ENCODE data around the gene PLA2G4A.

PLA2G4A gene

GRCh38 chr1:186828611-186829454 is at the start of gene PLA2G4A:
TSS of gene PLA2G4A (plus strand) at chr1:186828949. CDS start at chr1:186854355, 25,406 bp downstream.
- TF ChIP-seq GATA2 (IDR thresholded peaks at IDR 0.05; ENCODE audit: low read depth, low read length) (no peak), GATA3 (IDR thresholded peaks at IDR 0.05; ENCODE audit: low read depth, low read length) (no peak)

DNA sequence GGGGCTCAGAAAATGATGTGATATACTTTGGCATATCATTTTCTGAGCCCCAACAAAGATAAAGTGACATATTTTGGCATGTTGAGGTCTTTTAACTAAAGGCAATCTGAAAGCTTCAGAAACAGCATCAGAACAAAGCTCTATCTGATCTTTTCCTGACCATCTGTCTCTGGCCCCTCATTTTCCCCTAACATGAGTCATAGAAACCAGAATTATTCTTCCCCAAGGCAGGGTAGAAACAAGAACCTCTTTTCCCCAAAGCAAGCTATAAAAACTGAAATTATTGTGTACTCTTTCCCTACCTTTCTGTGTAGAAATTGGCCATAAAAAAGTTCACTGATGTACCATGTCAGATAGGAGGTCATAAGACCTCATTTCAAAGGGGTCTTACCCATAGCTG is 48.7 kb upstream of the PLA2G4A start:
- no peak for TF ChIP-seq GATA2 (IDR thresholded peaks at IDR 0.05; ENCODE audit: low read depth, low read length)
- no peak for TF ChIP-seq GATA3 (IDR thresholded peaks at IDR 0.05; ENCODE audit: low read depth, low read length)

DNA sequence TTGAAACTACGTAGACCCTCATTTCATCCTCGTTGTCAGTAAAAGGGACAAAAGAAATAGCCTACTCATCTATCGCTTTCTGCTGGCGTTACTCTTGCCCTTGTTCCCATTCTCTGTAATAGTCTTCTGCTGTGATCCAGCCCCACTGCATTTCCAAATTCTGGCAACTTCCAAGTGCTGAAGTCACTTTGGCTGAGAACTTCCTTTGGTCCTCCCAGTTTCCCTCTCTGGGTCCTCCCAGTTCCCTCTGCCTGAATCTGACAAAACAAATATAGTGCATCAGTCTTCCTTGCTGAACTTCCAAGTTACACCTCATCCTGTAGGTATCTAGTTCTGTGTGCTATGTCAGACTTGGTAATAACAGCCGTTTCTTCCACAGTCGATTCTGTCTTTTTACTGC is 47.0 kb upstream of the PLA2G4A start:
- TF ChIP-seq GATA3 (IDR thresholded peaks at IDR 0.05; ENCODE audit: low read depth, low read length): no peak
- TF ChIP-seq GATA2 (IDR thresholded peaks at IDR 0.05; ENCODE audit: low read depth, low read length): no peak

DNA sequence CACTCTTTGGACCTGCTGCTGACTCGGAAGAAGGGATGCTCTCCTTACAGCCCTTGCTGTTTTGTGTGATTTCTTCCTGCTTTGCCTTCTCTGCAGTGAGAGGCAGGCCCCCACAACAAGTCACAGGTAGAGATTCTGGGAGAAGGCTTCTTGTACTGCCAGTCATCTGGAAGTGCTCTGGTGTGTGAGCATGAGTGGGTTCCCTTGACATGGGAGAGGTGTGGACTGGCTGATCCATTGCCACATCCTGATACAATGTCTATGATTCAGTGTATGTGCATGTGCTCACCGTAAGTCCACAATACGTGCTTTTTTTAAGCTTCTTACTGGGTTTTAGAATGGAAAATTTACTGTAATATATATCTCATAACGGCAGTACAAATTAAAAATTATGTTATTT is 46.0 kb upstream of the PLA2G4A start:
- TF ChIP-seq GATA3 (IDR thresholded peaks at IDR 0.05; ENCODE audit: low read depth, low read length) (no peak), GATA2 (IDR thresholded peaks at IDR 0.05; ENCODE audit: low read depth, low read length) (no peak)

DNA sequence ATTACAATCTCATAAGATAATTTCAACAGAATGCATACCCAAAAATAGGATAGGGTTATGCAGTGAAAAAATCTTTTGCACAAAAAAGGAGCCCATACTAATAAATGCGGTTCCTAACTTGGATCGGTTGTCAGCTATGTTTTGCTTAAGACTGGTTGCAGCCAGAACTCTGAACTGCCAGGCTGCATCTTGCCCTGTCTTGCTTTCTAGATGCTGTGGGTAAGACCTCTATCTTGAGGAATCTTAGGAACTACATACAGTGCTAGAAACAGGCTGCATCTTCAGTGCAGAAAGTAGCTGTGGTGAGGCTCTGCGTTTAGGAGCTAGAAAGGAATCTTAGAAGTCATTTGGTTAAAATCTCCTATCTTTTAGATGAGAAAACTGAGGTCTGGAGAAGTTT is 45.6 kb upstream of the PLA2G4A start:
- TF ChIP-seq GATA2 (IDR thresholded peaks at IDR 0.05; ENCODE audit: low read depth, low read length) (no peak), GATA3 (IDR thresholded peaks at IDR 0.05; ENCODE audit: low read depth, low read length) (no peak)

- no peak for TF ChIP-seq GATA3 (IDR thresholded peaks at IDR 0.05; ENCODE audit: low read depth, low read length)
- no peak for TF ChIP-seq GATA2 (IDR thresholded peaks at IDR 0.05; ENCODE audit: low read depth, low read length)
Observed at GRCh38 chr1:186785503-186785902, 43.2 kb upstream of the PLA2G4A start.

DNA sequence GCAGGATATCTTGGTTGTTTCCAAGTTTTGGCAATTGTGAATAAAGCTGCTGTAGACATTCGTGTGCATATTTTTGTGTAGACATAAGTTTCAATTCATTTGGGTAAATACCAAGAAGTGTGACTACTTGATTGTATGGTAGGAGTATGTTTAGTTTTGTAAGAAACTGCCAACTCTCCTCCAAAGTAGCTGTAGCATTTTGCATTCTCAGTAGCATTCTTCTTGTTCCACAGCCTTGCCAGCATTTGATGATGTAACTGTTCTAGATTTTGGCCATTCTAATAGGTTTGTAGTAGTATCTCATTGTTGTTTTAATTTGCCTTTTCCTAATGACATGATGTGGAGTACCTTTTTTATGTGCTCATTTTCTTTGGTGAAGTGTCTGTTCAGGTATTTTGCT is 38.6 kb upstream of the PLA2G4A start:
- TF ChIP-seq GATA3 (IDR thresholded peaks at IDR 0.05; ENCODE audit: low read depth, low read length) (no peak), GATA2 (IDR thresholded peaks at IDR 0.05; ENCODE audit: low read depth, low read length) (no peak)

- TF ChIP-seq GATA2 (IDR thresholded peaks at IDR 0.05; ENCODE audit: low read depth, low read length) (no peak), GATA3 (IDR thresholded peaks at IDR 0.05; ENCODE audit: low read depth, low read length) (no peak)
Observed at GRCh38 chr1:186792870-186793581, 35.7 kb upstream of the PLA2G4A start.

DNA sequence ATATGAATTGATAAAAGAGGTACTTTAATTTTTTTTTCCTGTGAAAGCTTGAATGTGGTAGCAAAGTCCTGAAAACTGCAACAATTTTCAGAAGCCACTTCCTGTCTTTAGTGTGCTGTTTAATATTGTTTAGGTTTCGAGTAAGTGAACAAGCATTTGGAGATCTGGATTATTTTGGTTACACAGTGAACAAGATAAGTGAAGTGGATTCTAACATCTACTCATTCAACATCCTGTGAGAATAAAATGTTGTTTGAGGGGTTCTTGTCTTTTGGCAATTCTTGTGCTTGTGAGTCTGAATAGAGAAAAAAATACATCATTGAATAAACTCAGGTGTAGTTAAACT is 35.2 kb upstream of the PLA2G4A start:
- TF ChIP-seq GATA2 (IDR thresholded peaks at IDR 0.05; ENCODE audit: low read depth, low read length) (no peak), GATA3 (IDR thresholded peaks at IDR 0.05; ENCODE audit: low read depth, low read length) (no peak)

- no peak for TF ChIP-seq GATA2 (IDR thresholded peaks at IDR 0.05; ENCODE audit: low read depth, low read length)
- no peak for TF ChIP-seq GATA3 (IDR thresholded peaks at IDR 0.05; ENCODE audit: low read depth, low read length)
Observed at GRCh38 chr1:186798960-186799688, 29.6 kb upstream of the PLA2G4A start.

- no peak for TF ChIP-seq GATA3 (IDR thresholded peaks at IDR 0.05; ENCODE audit: low read depth, low read length)
- no peak for TF ChIP-seq GATA2 (IDR thresholded peaks at IDR 0.05; ENCODE audit: low read depth, low read length)
Observed at GRCh38 chr1:186799689-186800054, 29.1 kb upstream of the PLA2G4A start.

DNA sequence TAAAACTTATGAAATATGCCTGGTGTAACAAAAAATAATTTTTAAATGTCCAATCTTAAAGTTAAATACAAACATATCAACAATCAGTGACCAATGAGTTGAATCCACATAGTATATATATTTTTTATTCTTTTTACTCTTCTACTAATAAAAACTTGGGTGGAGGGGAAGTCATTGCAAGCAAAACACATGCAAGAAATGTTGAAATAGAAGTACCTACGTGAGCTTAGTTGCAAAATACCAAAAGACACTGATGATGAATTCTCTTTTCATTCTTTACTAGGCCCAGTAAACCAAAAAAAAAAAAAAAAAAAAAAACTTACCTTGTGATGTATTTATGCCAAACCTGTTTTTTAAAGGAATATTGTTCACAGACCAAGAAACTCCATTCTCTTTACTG is 26.4 kb upstream of the PLA2G4A start:
- TF ChIP-seq GATA2 (IDR thresholded peaks at IDR 0.05; ENCODE audit: low read depth, low read length) (no peak), GATA3 (IDR thresholded peaks at IDR 0.05; ENCODE audit: low read depth, low read length) (no peak)

GRCh38 chr1:186804679-186805078 is 24.1 kb upstream of the PLA2G4A start:
- TF ChIP-seq GATA2 (IDR thresholded peaks at IDR 0.05; ENCODE audit: low read depth, low read length) (no peak), GATA3 (IDR thresholded peaks at IDR 0.05; ENCODE audit: low read depth, low read length) (no peak)

DNA sequence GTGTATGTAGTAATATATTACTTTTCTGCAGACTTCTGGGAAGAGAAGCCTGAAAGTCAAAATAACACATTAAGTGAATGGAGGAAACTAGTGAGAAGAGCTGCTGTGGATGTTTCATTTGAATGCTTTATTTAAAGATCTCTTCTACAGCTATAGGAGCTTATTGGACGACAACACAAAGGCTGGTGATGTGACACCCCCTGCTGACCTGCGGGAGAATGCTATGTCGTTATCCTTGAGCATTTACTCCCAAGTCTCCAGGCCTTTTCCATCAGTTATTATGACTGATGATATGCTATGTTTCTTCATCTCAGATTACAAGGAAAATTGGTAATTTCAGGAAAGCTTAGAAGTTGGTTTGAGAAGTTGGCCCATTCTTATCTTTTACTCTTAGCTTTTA is 22.3 kb upstream of the PLA2G4A start:
- no peak for TF ChIP-seq GATA2 (IDR thresholded peaks at IDR 0.05; ENCODE audit: low read depth, low read length)
- TF ChIP-seq GATA3 (IDR thresholded peaks at IDR 0.05; ENCODE audit: low read depth, low read length): no peak

All from SH-SY5Y (cell line).